Psoas muscle (tissue), 8 donors: Measurements from ENCODE around the gene ERGIC2. TPM values are rescaled to one million over a fixed set of nuclear protein-coding genes. Genes with fewer than 3 reads are reported as not detected.

Experiments used
- ATAC-seq, 4 donors: fragments of 200-7000 bp; cut with Tn5 transposase; one replicate each; pipeline ENCODE4 v1.9.1; 2020; ENCODE audit warnings: moderate library complexity in 3 of 4, mild to moderate bottlenecking in 2 of 4
- DNase-seq, 2 donors: peaks; one replicate each; pipeline ENCODE4 v3.0.0-alpha.2; 2020
- H3K27ac ChIP-seq: fragments of 200-600 bp; one replicate; pipeline ENCODE4 v1.8.0; 2022
- H3K27me3 ChIP-seq, 3 donors: fragments of 200-600 bp in 1 of 3; one replicate each; pipeline versions ENCODE4 v1.6.1 to v1.8.0; 2013 to 2022; ENCODE audit warnings: low read length in 2 of 3, mild to moderate bottlenecking in 2 of 3, moderate library complexity in 1 of 3; ENCODE audit not compliant: insufficient read depth in 3 of 3
- H3K36me3 ChIP-seq, 2 donors: fragments of 200-600 bp in 1 of 2; one replicate each; pipeline versions ENCODE4 v1.6.1 to v1.8.0; 2013 to 2022; ENCODE audit warnings: low read depth in 1 of 2, mild to moderate bottlenecking in 1 of 2, moderate library complexity in 1 of 2; ENCODE audit not compliant: insufficient read depth in 1 of 2
- H3K4me1 ChIP-seq: fragments of 200-600 bp; one replicate; pipeline ENCODE4 v1.8.0; 2022
- H3K4me3 ChIP-seq: fragments of 200-600 bp; one replicate; pipeline ENCODE4 v1.8.0; 2022; ENCODE audit warnings: mild to moderate bottlenecking
- H3K9me3 ChIP-seq: fragments of 200-600 bp; one replicate; pipeline ENCODE4 v1.8.0; 2022
- CTCF ChIP-seq: fragments of 200-600 bp; IDR thresholded peaks from one replicate; pipeline ENCODE4 v1.8.0; 2022; ENCODE audit warnings: antibody characterized with exemption
- WGBS, 3 donors: extraction: QIAGEN DNeasy Blood & Tissue Kit; methylation state at CpG; one replicate each; pipeline versions ENCODE4 v1.1.6 to v1.1.7; 2013; 5-methylcytosine and 5-hydroxymethylcytosine counted together
- intact Hi-C, 2 donors: fragments of 100-400 bp; cut with DNase I; formaldehyde crosslinking; loops; one replicate each; pipeline versions ENCODE4 v1.11.0 to v1.14.2; 2022
- polyA plus RNA-seq, 3 donors: library from polyadenylated mRNA; stranded (reverse); fragments of 200-250 nt; gene quantifications; one replicate each; pipeline ENCODE4 v1.2.3, GENCODE V29; 2013
- total RNA-seq, 4 donors: library from RNA; stranded (reverse); fragmentation: NEBNext Ultra II Directional in 2 of 4; extraction: Animal tissue kit (Norgen Biotek cat#: 25700) in 2 of 4; gene quantifications; one replicate each; pipeline versions ENCODE4 v1.2.1 to v1.2.4, GENCODE V29; 2021 to 2023
- donor health status: healthy with polysubstance abuse.
- donor health status: DM: no; HTN: no; CAD: no; lungs with moderate emphysema.
- donor health status: Bipolar disorder and iron deficiency.
- donor health status: healthy.
- donor health status: DM: yes; HTN: yes; CAD: no.
- donor health status: DM: no; HTN: no; CAD: no.
- donor health status: DM: no; HTN: no; CAD: no.
- donor health status: DM: yes; HTN: yes; CAD: no.

The ERGIC2 gene
- total and polyA plus RNA-seq, 7 donors: 40.8 to 96.1 (median 68.5) TPM

- no peak for DNase-seq
Measured at GRCh38 chr12:29427964-29428363, 47.0 kb upstream of the ERGIC2 start.

GRCh38 chr12:29426498-29426897, 45.5 kb upstream of the ERGIC2 start:
- H3K9me3 ChIP-seq: no peaks in the 10 kb centered on the region
- WGBS, 3 donors: 87 to 92% (median 88%) methylated on average over 2 of the region's 2 CpGs
- no peaks in the 10 kb centered on the region for H3K4me1 ChIP-seq
- no peak for TF ChIP-seq CTCF
- no peaks in the 10 kb centered on the region for H3K36me3 ChIP-seq
- intact Hi-C loops: no loop called here
- no peak overlapping the region for H3K27ac ChIP-seq
- DNase-seq: no peak
- no peak for ATAC-seq
- H3K27me3 ChIP-seq: no peaks in the 10 kb centered on the region
- H3K4me3 ChIP-seq: no peak overlapping the region

More at GRCh38 chr12:29427964-29428363, 47.0 kb upstream of the ERGIC2 start:
- no peaks in the 10 kb centered on the region for H3K4me1 ChIP-seq
- H3K27me3 ChIP-seq: no peaks in the 10 kb centered on the region
- H3K9me3 ChIP-seq: no peaks in the 10 kb centered on the region
- TF ChIP-seq CTCF: no peak
- no peaks in the 10 kb centered on the region for H3K36me3 ChIP-seq
- H3K27ac ChIP-seq: no peak overlapping the region
- intact Hi-C loops: no loop called here
- 75 to 86% (median 85%) methylated on average over 4 of the region's 4 CpGs for WGBS, 3 donors
- H3K4me3 ChIP-seq: no peak overlapping the region
- ATAC-seq: no peak

GRCh38 chr12:29425722-29426121, 44.8 kb upstream of the ERGIC2 start:
- DNase-seq: no peak
- Histone ChIP-seq H3K36me3 (no peaks in the 10 kb centered on the region), H3K4me1 (no peaks in the 10 kb centered on the region), H3K4me3 (no peak overlapping the region), H3K27ac (no peak overlapping the region), H3K9me3 (no peaks in the 10 kb centered on the region), H3K27me3 (no peaks in the 10 kb centered on the region)
- ATAC-seq: no peak
- intact Hi-C loops: no loop called here
- 57 to 62% (median 58%) methylated on average over 2 of the region's 2 CpGs for WGBS, 3 donors
- no peak for TF ChIP-seq CTCF

GRCh38 chr12:29416748-29417147, 35.8 kb upstream of the ERGIC2 start:
- H3K27me3 ChIP-seq: no peaks in the 10 kb centered on the region
- intact Hi-C loops: no loop called here
- H3K27ac ChIP-seq: no peak overlapping the region
- H3K4me1 ChIP-seq: no peaks in the 10 kb centered on the region
- DNase-seq (no peak), ATAC-seq (no peak)
- no peaks in the 10 kb centered on the region for H3K9me3 ChIP-seq
- no peak overlapping the region for H3K4me3 ChIP-seq
- TF ChIP-seq CTCF: no peak
- H3K36me3 ChIP-seq: no peaks in the 10 kb centered on the region

GRCh38 chr12:29415111-29415510, 34.1 kb upstream of the ERGIC2 start:
- Histone ChIP-seq H3K9me3 (no peaks in the 10 kb centered on the region), H3K4me1 (no peaks in the 10 kb centered on the region), H3K4me3 (no peak overlapping the region), H3K27me3 (no peaks in the 10 kb centered on the region), H3K27ac (no peak overlapping the region), H3K36me3 (no peaks in the 10 kb centered on the region)
- ATAC-seq (no peak), DNase-seq (no peak)
- TF ChIP-seq CTCF: no peak
- WGBS, 3 donors: 40 to 51% (median 44%) methylated on average over 4 of the region's 4 CpGs
- intact Hi-C loops: no loop called here
